H1 (cell line): Measurements from ENCODE around the gene ADD2. TPM values are rescaled to one million over a fixed set of nuclear protein-coding genes. Genes with fewer than 3 reads are reported as not detected.

ENCODE experiments used
- CTCF ChIA-PET: fragments of 300-600 bp; sonication (Branson Sonifier 250); formaldehyde crosslinking; loops from one replicate; lab custom pipeline; 2021; ENCODE audit not compliant: partially characterized antibody; lab: Charles Lee
- POLR2A ChIA-PET: fragments of 300-600 bp; sonication (Branson Sonifier 250); formaldehyde crosslinking; loops from one replicate; lab custom pipeline; 2021; ENCODE audit warnings: inconsistent platforms; ENCODE audit not compliant: partially characterized antibody; lab: Charles Lee
- DNase-seq, 2 experiments: peaks; one replicate each; pipeline versions ENCODE4 v3.0.0 to v3.0.0-alpha.2; 2010 to 2022; ENCODE audit warnings: low spot score in 2 of 2, low read depth in 1 of 2, mixed read lengths in 1 of 2
- FAIRE-seq: peaks from 2 replicates; lab custom pipeline; 2011; peaks lifted over from hg19 to GRCh38; lab: Jason Lieb, UNC
- H2AFZ ChIP-seq: 2 replicates; pipeline ENCODE4 v1.8.1; 2012; ENCODE audit warnings: low read length, inconsistent platforms
- H2AK5ac ChIP-seq: 2 replicates; pipeline ENCODE4 v1.6.1; 2013; ENCODE audit warnings: low read depth, low read length
- H2BK120ac ChIP-seq: replicated peaks from 2 replicates; pipeline ENCODE3; 2013; ENCODE audit warnings: low read depth, low read length, inconsistent platforms
- H2BK12ac ChIP-seq: 2 replicates; pipeline ENCODE4 v1.6.1; 2013; ENCODE audit warnings: low read depth, low read length
- H2BK15ac ChIP-seq: 2 replicates; pipeline ENCODE4 v1.6.1; 2013; ENCODE audit warnings: low read length
- H2BK20ac ChIP-seq: 2 replicates; pipeline ENCODE4 v1.6.1; 2013; ENCODE audit warnings: low read length
- H2BK5ac ChIP-seq: 2 replicates; pipeline ENCODE4 v1.6.1; 2013; ENCODE audit warnings: low read depth, low read length
- H3K14ac ChIP-seq: 2 replicates; pipeline ENCODE4 v1.6.1; 2013; ENCODE audit warnings: inconsistent platforms; ENCODE audit not compliant: insufficient read length
- H3K18ac ChIP-seq: 2 replicates; pipeline ENCODE4 v1.6.1; 2013; ENCODE audit warnings: low read length; ENCODE audit errors: extremely low read depth
- H3K23ac ChIP-seq: 2 replicates; pipeline ENCODE4 v1.6.1; 2013; ENCODE audit warnings: inconsistent platforms; ENCODE audit not compliant: insufficient read length
- H3K23me2 ChIP-seq: 2 replicates; pipeline ENCODE4 v1.6.1; 2013; ENCODE audit warnings: low read depth, low read length
- H3K27ac ChIP-seq: 2 replicates; pipeline ENCODE4 v1.6.1; 2011; ENCODE audit warnings: low read depth, low read length, inconsistent platforms
- H3K27me3 ChIP-seq, 4 experiments: replicated peaks in 1 of 4; 1 replicate in 1 of 4; 2 replicates in 3 of 4; pipeline versions ENCODE4 v1.6.1 to v1.8.1; 2011 to 2013; ENCODE audit warnings: low read length in 3 of 4, mild to moderate bottlenecking in 3 of 4, inconsistent platforms in 2 of 4, mixed read lengths in 2 of 4, moderate library complexity in 1 of 4; ENCODE audit not compliant: control insufficient read depth in 3 of 4, insufficient read depth in 3 of 4; ENCODE audit errors: extremely low read depth in 1 of 4
- H3K36me3 ChIP-seq, 4 experiments: 2 replicates each; pipeline versions ENCODE4 v1.6.1 to v1.8.1; 2011 to 2013; ENCODE audit warnings: mild to moderate bottlenecking in 4 of 4, low read length in 3 of 4, moderate library complexity in 2 of 4, control low read depth in 1 of 4, inconsistent platforms in 1 of 4; ENCODE audit not compliant: insufficient read depth in 4 of 4, control insufficient read depth in 2 of 4
- H3K4ac ChIP-seq: replicated peaks from 2 replicates; pipeline ENCODE3; 2013; ENCODE audit warnings: low read length, low read depth, mixed read lengths, inconsistent platforms; ENCODE audit not compliant: insufficient read length
- H3K4me1 ChIP-seq, 4 experiments: replicated peaks in 1 of 4; 1 replicate in 1 of 4; 2 replicates in 3 of 4; pipeline versions ENCODE4 v1.6.1 to v1.8.1; 2011 to 2013; ENCODE audit warnings: low read length in 3 of 4, inconsistent platforms in 2 of 4, mixed read lengths in 1 of 4; ENCODE audit not compliant: insufficient read depth in 4 of 4, control insufficient read depth in 3 of 4
- H3K4me2 ChIP-seq, 2 experiments: 2 replicates each; pipeline versions ENCODE4 v1.6.1 to v1.8.1; 2011 to 2013; ENCODE audit warnings: low read depth in 2 of 2, low read length in 2 of 2, control low read depth in 1 of 2, inconsistent platforms in 1 of 2, mild to moderate bottlenecking in 1 of 2; ENCODE audit not compliant: insufficient read depth in 1 of 2
- H3K4me3 ChIP-seq, 4 experiments: fragments of 200-600, 300-600 bp in 1 of 4; sonication (generic), shearing (Covaris generic), sonication (Bioruptor Twin) in 1 of 4; 2 replicates each; pipeline versions ENCODE4 v1.5.1 to v1.8.1; 2011 to 2016; ENCODE audit warnings: low read length in 4 of 4, low read depth in 3 of 4, control low read depth in 2 of 4, inconsistent platforms in 2 of 4, mild to moderate bottlenecking in 2 of 4, mixed read lengths in 1 of 4, moderate library complexity in 1 of 4; ENCODE audit not compliant: insufficient read depth in 2 of 4; ENCODE audit errors: extremely low read depth in 1 of 4
- H3K56ac ChIP-seq: replicated peaks from 2 replicates; pipeline ENCODE3; 2013; ENCODE audit warnings: low read depth, mild to moderate bottlenecking, mixed read lengths, low read length, inconsistent platforms; ENCODE audit not compliant: insufficient read length
- H3K79me1 ChIP-seq: 2 replicates; pipeline ENCODE4 v1.6.1; 2013; ENCODE audit warnings: low read depth, low read length, control low read depth
- H3K79me2 ChIP-seq, 2 experiments: 2 replicates each; pipeline versions ENCODE4 v1.6.1 to v1.8.1; 2012 to 2013; ENCODE audit warnings: low read length in 2 of 2, mild to moderate bottlenecking in 2 of 2, inconsistent platforms in 1 of 2; ENCODE audit not compliant: insufficient read depth in 2 of 2, control insufficient read depth in 1 of 2
- H3K9ac ChIP-seq, 4 experiments: replicated peaks in 1 of 4; 1 replicate in 1 of 4; 2 replicates in 3 of 4; pipeline versions ENCODE4 v1.6.1 to v1.8.1; 2011 to 2013; ENCODE audit warnings: low read depth in 3 of 4, low read length in 3 of 4, control low read depth in 2 of 4, mild to moderate bottlenecking in 2 of 4, moderate library complexity in 2 of 4, inconsistent platforms in 1 of 4; ENCODE audit errors: extremely low read depth in 1 of 4
- H3K9me3 ChIP-seq, 2 experiments: 2 replicates each; pipeline versions ENCODE4 v1.6.1 to v1.8.1; 2012 to 2013; ENCODE audit warnings: mild to moderate bottlenecking in 2 of 2, moderate library complexity in 2 of 2, control low read depth in 1 of 2, inconsistent platforms in 1 of 2, low read depth in 1 of 2, low read length in 1 of 2, mixed read lengths in 1 of 2; ENCODE audit not compliant: insufficient read depth in 2 of 2
- H4K20me1 ChIP-seq, 2 experiments: replicated peaks in 1 of 2; 2 replicates each; pipeline versions ENCODE3 to v1.8.1; 2011 to 2013; ENCODE audit warnings: inconsistent platforms in 2 of 2, low read length in 2 of 2, mild to moderate bottlenecking in 1 of 2; ENCODE audit not compliant: insufficient read depth in 2 of 2, control insufficient read depth in 1 of 2
- H4K5ac ChIP-seq: 2 replicates; pipeline ENCODE4 v1.6.1; 2013; ENCODE audit warnings: low read length, low read depth, mixed read lengths, inconsistent platforms; ENCODE audit not compliant: insufficient read length
- H4K8ac ChIP-seq: 2 replicates; pipeline ENCODE4 v1.8.0; 2013; ENCODE audit warnings: mild to moderate bottlenecking, moderate library complexity, low read length, inconsistent platforms; ENCODE audit not compliant: insufficient read depth; ENCODE audit errors: extremely low read depth
- H4K91ac ChIP-seq: replicated peaks from 2 replicates; pipeline ENCODE3; 2013; ENCODE audit warnings: low read length, mixed read lengths, inconsistent platforms; ENCODE audit not compliant: insufficient read length
- ATF2 ChIP-seq: IDR thresholded peaks from 2 replicates; pipeline ENCODE4 v1.6.1; 2012; ENCODE audit warnings: low read length, inconsistent platforms
- CEBPB ChIP-seq: IDR thresholded peaks from 2 replicates; pipeline ENCODE4 v1.6.1; 2012; ENCODE audit warnings: low read depth, low read length
- EZH2 ChIP-seq: fragments of 200-600 bp; sonication (generic); IDR thresholded peaks from 2 replicates; pipeline ENCODE4 v1.7.1; 2012; ENCODE audit warnings: low read depth, mild to moderate bottlenecking, moderate library complexity, low read length, inconsistent platforms; ENCODE audit not compliant: severe bottlenecking
- KDM1A ChIP-seq: fragments of 200-600, 300-600 bp; sonication (generic); IDR thresholded peaks from 2 replicates; pipeline ENCODE4 v1.7.1; 2016; ENCODE audit warnings: mild to moderate bottlenecking, low read length, borderline replicate concordance
- POLR2AphosphoS5 ChIP-seq: IDR thresholded peaks from 2 replicates; pipeline ENCODE4 v1.6.1; 2011; ENCODE audit warnings: low read depth, low read length
- RFX5 ChIP-seq: IDR thresholded peaks from 2 replicates; pipeline ENCODE4 v1.6.1; 2011; ENCODE audit warnings: low read depth, low read length, improper control_type of control experiment, borderline replicate concordance
- SAP30 ChIP-seq: fragments of 300-600 bp; sonication (generic); IDR thresholded peaks from 2 replicates; pipeline ENCODE4 v1.7.1; 2012; ENCODE audit warnings: low read length, moderate library complexity, mild to moderate bottlenecking, inconsistent platforms; ENCODE audit not compliant: insufficient read depth, insufficient replicate concordance
- YY1 ChIP-seq: IDR thresholded peaks from 2 replicates; pipeline ENCODE4 v1.6.1; 2011; ENCODE audit warnings: low read depth, mild to moderate bottlenecking, low read length
- WGBS, 2 experiments: shearing (Covaris generic) in 1 of 2; methylation state at CpG; one replicate each; pipeline versions ENCODE4 v1.1.6 to v1.1.7; 2013 to 2015; ENCODE audit warnings: low lambda C conversion rate in 2 of 2, mixed read lengths in 2 of 2, inconsistent platforms in 1 of 2, low coverage in 1 of 2, missing lambda C conversion rate in 1 of 2; ENCODE audit not compliant: insufficient replicate concordance in 2 of 2, insufficient coverage in 1 of 2, insufficient read length in 1 of 2; ENCODE audit errors: extremely low coverage in 1 of 2, missing lambda C conversion rate in 1 of 2; 5-methylcytosine and 5-hydroxymethylcytosine counted together
- polyA plus RNA-seq, 7 experiments: library from polyadenylated mRNA; depleted of rRNA in 3 of 7; stranded (reverse) in 5 of 7; unstranded in 2 of 7; fragments of >200 nt in 5 of 7; fragments of 200-250 nt in 2 of 7; gene quantifications; 1 replicate in 5 of 7; 2 replicates in 1 of 7; 4 replicates in 1 of 7; pipeline versions ENCODE4 v1.2.1 to v1.2.3, GENCODE V29; 2011 to 2013; ENCODE audit warnings: missing spikeins in 2 of 7, mixed read lengths in 2 of 7
- total RNA-seq: library from RNA; stranded (reverse); fragmentation: NEBNext Ultra II Directional; extraction: Animal tissue kit (Norgen Biotek cat#: 25700); gene quantifications from 2 replicates; pipeline ENCODE4 v1.2.1, GENCODE V29; 2021

Gene ADD2
- total and polyA plus RNA-seq, 2 of the 8 experiments (the other 6 are each of a cell fraction or from before 2014, with no cell fraction given) = 58.5 to 170 TPM

GRCh38 chr2:70673041-70673647 lies 94.9 kb downstream of the ADD2 start:
- H4K8ac ChIP-seq = no peak overlapping the region
- peaks cover 0 to 2% of the 10 kb centered on the region in 2 experiments for H4K20me1 ChIP-seq
- H3K36me3 ChIP-seq = peaks cover 26 to 70% (median 63%) of the 10 kb centered on the region in 4 experiments
- ChIA-PET POLR2A (interaction anchor here (0.8 to 1.6 kb wide), 3 partner anchors 13 to 17 kb away, joined by 3 read pairs; no protein-coding TSS in a partner anchor), CTCF (interaction anchor here (0.7 to 3.7 kb wide), 11 partner anchors 13 to 197 kb away, joined by 3 to 27 read pairs (median 5); partner anchors contain the start of genes ADD2 and FIGLA)
- no peak overlapping the region for H2BK15ac ChIP-seq
- TF ChIP-seq RFX5 (no peak), ATF2 (no peak), KDM1A (no peak), YY1 (no peak), POLR2AphosphoS5 (no peak), EZH2 (no peak), CEBPB (no peak), SAP30 (no peak)
- no peak overlapping the region for H3K4ac ChIP-seq
- FAIRE-seq = no peak
- H3K4me3 ChIP-seq = no peak overlapping the region
- no peak overlapping the region for H3K9ac ChIP-seq
- H2BK120ac ChIP-seq = no peak overlapping the region
- H3K27me3 ChIP-seq = no peaks in the 10 kb centered on the region
- no peak overlapping the region for H2AFZ ChIP-seq
- no peak overlapping the region for H3K23ac ChIP-seq
- no peak for DNase-seq
- no peaks in the 10 kb centered on the region for H3K23me2 ChIP-seq
- H2AK5ac ChIP-seq = no peak overlapping the region
- H4K91ac ChIP-seq = no peak overlapping the region
- WGBS, 2 experiments = 92% methylated on average over 7 of the region's 7 CpGs; no CpG with 5 or more reads in 1 of the 2 experiments
- H4K5ac ChIP-seq = no peak overlapping the region
- H3K4me2 ChIP-seq = no peak overlapping the region
- H3K79me1 ChIP-seq = 0 out of 2 replicates have a peak, but pooled peaks cover 2% of the 10 kb centered on the region
- no peaks in the 10 kb centered on the region for H3K4me1 ChIP-seq
- no peak overlapping the region for H3K14ac ChIP-seq
- H2BK5ac ChIP-seq = no peak overlapping the region
- no peak overlapping the region for H3K18ac ChIP-seq
- no peak overlapping the region for H3K27ac ChIP-seq
- H3K56ac ChIP-seq = no peak overlapping the region
- H3K79me2 ChIP-seq = no peaks in the 10 kb centered on the region
- H2BK12ac ChIP-seq = no peak overlapping the region
- no peaks in the 10 kb centered on the region for H3K9me3 ChIP-seq
- H2BK20ac ChIP-seq = no peak overlapping the region
